ENCODE measurements around the gene MISP.
A peak's percentile ranks its signal among the peaks of the same experiment; 100 is the strongest.

Gene MISP

GRCh38 chr19:772063-772462 is 21.2 kb downstream of the MISP start:
- no peak for ATAC-seq
- TF ChIP-seq SNAI2 (CRISPR knock-in tag; IDR thresholded peaks at IDR 0.05): no peak
- no peak for TF ChIP-seq ESRRG (CRISPR knock-in tag; IDR thresholded peaks at IDR 0.05)
- no peak for TF ChIP-seq ZFP30 (CRISPR knock-in tag; IDR thresholded peaks at IDR 0.05)
- no peak for TF ChIP-seq ZC3H10 (CRISPR knock-in tag; IDR thresholded peaks at IDR 0.05)
- TF ChIP-seq CSRNP3 (CRISPR knock-in tag; IDR thresholded peaks at IDR 0.05): no peak
- TF ChIP-seq CSDC2 (CRISPR knock-in tag; IDR thresholded peaks at IDR 0.05): no peak
- TF ChIP-seq CREB5 (CRISPR knock-in tag; IDR thresholded peaks at IDR 0.05; ENCODE audit: low read depth): no peak
- TF ChIP-seq TCF4 (CRISPR knock-in tag; IDR thresholded peaks at IDR 0.05; ENCODE audit: borderline replicate concordance): no peak
- TF ChIP-seq TSHZ2 (CRISPR knock-in tag; IDR thresholded peaks at IDR 0.05): no peak
- no peak for TF ChIP-seq PATZ1 (CRISPR knock-in tag; IDR thresholded peaks at IDR 0.05; ENCODE audit: borderline replicate concordance)
- no peak for TF ChIP-seq TOX (CRISPR knock-in tag; IDR thresholded peaks at IDR 0.05; ENCODE audit: borderline replicate concordance)
- no peak for TF ChIP-seq GLIS3 (CRISPR knock-in tag; IDR thresholded peaks at IDR 0.05)
- TF ChIP-seq POU6F1 (CRISPR knock-in tag; IDR thresholded peaks at IDR 0.05; ENCODE audit: borderline replicate concordance, low read depth): no peak
- no peak for TF ChIP-seq OSR1 (CRISPR knock-in tag; IDR thresholded peaks at IDR 0.05)
- TF ChIP-seq ISL1 (CRISPR knock-in tag; IDR thresholded peaks at IDR 0.05): no peak
- no peak for TF ChIP-seq BACH2 (CRISPR knock-in tag; IDR thresholded peaks at IDR 0.05; ENCODE audit: borderline replicate concordance)
- TF ChIP-seq ARNTL (CRISPR knock-in tag; IDR thresholded peaks at IDR 0.05; ENCODE audit: borderline replicate concordance, low read depth): no peak
- no peak for TF ChIP-seq ZFP3 (CRISPR knock-in tag; IDR thresholded peaks at IDR 0.05)

- TF ChIP-seq OSR1 (CRISPR knock-in tag; IDR thresholded peaks at IDR 0.05) (no peak), CSDC2 (CRISPR knock-in tag; IDR thresholded peaks at IDR 0.05) (no peak), ESRRG (CRISPR knock-in tag; IDR thresholded peaks at IDR 0.05) (no peak), ZFP3 (CRISPR knock-in tag; IDR thresholded peaks at IDR 0.05) (no peak)
- peak; percentile 8; the same call in 2 of the 3 replicates for ATAC-seq
These were observed 22.0 kb downstream of the MISP start for GRCh38 chr19:772730-773436.

- TF ChIP-seq CREB5 (CRISPR knock-in tag; IDR thresholded peaks at IDR 0.05; ENCODE audit: low read depth): no peak
- TF ChIP-seq POU6F1 (CRISPR knock-in tag; IDR thresholded peaks at IDR 0.05; ENCODE audit: borderline replicate concordance, low read depth): no peak
- TF ChIP-seq ARNTL (CRISPR knock-in tag; IDR thresholded peaks at IDR 0.05; ENCODE audit: borderline replicate concordance, low read depth): no peak
- no peak for TF ChIP-seq ZFP30 (CRISPR knock-in tag; IDR thresholded peaks at IDR 0.05)
- no peak for TF ChIP-seq ESRRG (CRISPR knock-in tag; IDR thresholded peaks at IDR 0.05)
- no peak for TF ChIP-seq ZFP3 (CRISPR knock-in tag; IDR thresholded peaks at IDR 0.05)
- no peak for ATAC-seq
These were observed 25.6 kb downstream of the MISP start for GRCh38 chr19:776549-776948.
